ENCODE data around the gene FRMD4B.

Gene FRMD4B

DNA sequence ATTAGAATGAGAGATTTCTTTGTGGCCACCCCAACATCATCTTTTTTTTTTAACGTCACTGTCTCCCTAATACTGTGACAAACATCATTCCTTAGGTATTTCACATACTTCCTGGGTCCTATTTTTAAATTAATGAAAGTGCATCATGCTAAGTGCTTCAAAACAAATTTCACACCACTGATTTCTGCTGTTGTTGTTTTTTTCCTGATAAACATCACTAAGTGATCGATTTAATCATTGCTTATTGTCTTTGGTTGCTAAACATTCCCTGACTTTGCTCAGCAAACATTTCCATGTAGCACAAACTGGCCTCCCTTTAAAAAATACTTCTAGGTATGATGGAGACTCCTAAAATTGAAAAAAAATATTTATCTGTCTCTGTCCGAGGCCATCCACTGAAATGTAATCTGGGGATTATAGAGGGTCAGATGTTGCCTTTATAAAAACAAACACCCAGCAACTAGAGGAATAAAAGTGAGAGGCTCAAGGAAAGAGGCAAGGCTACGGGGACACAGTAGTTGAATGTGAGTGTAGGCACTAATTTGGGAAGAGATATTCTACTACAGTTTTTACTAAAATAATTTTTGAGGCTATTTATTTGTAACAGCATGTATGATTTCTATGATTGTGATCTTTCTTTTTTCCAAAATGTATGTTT lies 243.0 kb downstream of the FRMD4B start:
- FAIRE-seq (no peak), DNase-seq (ENCODE audit: insufficient read length, low spot score) (no peak)

DNA sequence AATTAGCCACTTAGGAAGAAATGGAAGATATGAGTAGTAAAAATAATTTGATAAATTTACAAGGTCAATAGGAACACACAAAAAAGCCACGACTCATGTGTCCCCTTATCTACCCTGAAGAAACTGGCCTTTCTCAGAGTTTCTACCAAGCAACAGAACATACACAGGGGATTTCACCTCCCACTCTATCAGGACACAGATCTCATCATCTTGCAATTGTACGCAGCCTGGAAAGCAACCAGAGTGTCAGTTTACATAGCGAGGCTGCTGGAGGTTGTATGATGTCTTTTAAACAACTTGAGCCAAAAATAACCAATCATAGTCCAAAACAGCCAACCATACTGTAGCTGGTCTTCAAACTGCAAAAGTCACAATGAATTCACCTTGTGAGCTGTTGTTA lies 243.8 kb downstream of the FRMD4B start:
- FAIRE-seq (no peak), DNase-seq (ENCODE audit: insufficient read length, low spot score) (no peak)

DNA sequence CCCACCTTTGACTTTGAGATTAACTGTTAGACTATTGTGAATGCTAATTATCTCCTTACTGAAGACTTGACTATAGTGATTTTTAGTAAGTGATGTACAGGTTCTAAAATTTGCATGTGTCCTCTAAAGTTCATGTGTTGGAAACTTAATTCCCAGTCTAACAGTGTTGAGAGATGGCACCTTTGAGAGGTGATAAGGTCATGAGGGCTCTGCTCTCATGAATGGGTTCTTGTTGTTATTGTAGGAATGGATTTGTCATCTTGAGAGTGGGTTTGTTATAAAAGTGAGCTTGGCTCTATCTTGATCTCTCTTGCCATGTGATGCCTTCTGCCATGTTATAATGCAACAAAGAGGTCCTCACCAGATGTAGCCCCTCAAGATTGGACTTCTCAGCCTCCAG lies 244.6 kb downstream of the FRMD4B start:
- FAIRE-seq (no peak), DNase-seq (ENCODE audit: insufficient read length, low spot score) (no peak)

GRCh38 chr3:69137412-69137811 lies 248.5 kb downstream of the FRMD4B start:
- FAIRE-seq (no peak), DNase-seq (ENCODE audit: insufficient read length, low spot score) (no peak)

- DNase-seq (ENCODE audit: insufficient read length, low spot score) (no peak), FAIRE-seq (no peak)
Observed at GRCh38 chr3:69137005-69137404, 248.9 kb downstream of the FRMD4B start.

- FAIRE-seq = no peak
- no peak for DNase-seq (ENCODE audit: insufficient read length, low spot score)
Observed at GRCh38 chr3:69130689-69131088, 255.2 kb downstream of the FRMD4B start.

DNA sequence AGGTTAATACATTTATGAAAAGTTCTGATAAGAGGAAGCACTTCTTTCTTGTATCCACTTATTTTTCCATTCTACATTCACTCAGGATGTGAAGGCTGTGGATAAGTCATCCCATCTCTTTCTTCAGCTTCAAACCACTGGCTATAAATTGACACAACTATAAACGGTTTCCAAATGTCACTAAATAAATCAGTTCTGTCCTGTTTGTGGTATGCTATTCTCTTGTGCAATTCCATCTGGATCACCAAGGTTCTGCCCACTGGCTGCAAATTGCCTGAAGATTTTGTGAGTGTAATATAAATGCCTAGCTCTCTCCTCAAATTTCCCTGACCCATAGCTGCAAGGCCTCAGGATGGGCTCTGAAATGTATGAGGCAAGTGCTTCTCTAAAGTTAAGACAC lies 256.4 kb downstream of the FRMD4B start:
- DNase-seq (ENCODE audit: insufficient read length, low spot score) (no peak), FAIRE-seq (no peak)

- FAIRE-seq = no peak
- DNase-seq (ENCODE audit: insufficient read length, low spot score) = no peak
Observed at GRCh38 chr3:69128509-69128908, 257.4 kb downstream of the FRMD4B start.

- FAIRE-seq (no peak), DNase-seq (ENCODE audit: insufficient read length, low spot score) (no peak)
Observed at GRCh38 chr3:69126999-69127398, 258.9 kb downstream of the FRMD4B start.

GRCh38 chr3:69126216-69126615 lies 259.7 kb downstream of the FRMD4B start:
- FAIRE-seq (no peak), DNase-seq (ENCODE audit: insufficient read length, low spot score) (no peak)

GRCh38 chr3:69122403-69122802 lies 263.5 kb downstream of the FRMD4B start, which contains the start of gene LMOD3:
LMOD3 (minus strand) TSS chr3:69122595; CDS start chr3:69122386, 209 bp downstream.
- DNase-seq (ENCODE audit: insufficient read length, low spot score) = no peak
- FAIRE-seq = no peak

DNA sequence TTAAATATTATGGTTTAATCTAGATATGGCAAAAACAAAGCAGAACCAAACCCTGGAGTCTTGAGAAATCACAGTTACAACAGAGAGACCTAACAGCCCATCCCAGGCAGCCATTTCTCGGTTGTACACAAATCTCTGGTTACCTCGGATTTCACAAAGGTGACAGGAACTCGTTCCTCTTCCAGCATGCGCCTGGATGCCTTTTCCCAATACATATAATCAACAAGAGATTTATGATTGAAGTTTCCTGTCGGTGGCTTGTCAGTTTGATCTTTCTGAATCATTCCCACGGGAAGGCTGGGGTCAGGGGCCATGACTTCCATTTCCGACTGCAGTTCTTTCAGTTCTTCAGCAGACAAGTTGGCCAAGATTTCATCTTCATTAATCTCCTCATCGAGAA lies 263.9 kb downstream of the FRMD4B start:
- DNase-seq (ENCODE audit: insufficient read length, low spot score) (no peak), FAIRE-seq (no peak)

GRCh38 chr3:69121513-69121912 lies 264.4 kb downstream of the FRMD4B start:
- DNase-seq (ENCODE audit: insufficient read length, low spot score) = no peak
- no peak for FAIRE-seq

GRCh38 chr3:69120879-69121464 lies 264.9 kb downstream of the FRMD4B start:
- peak; percentile 95 for FAIRE-seq

More at GRCh38 chr3:69120879-69121464, 264.9 kb downstream of the FRMD4B start:
- DNase-seq (ENCODE audit: insufficient read length, low spot score) = peak; percentile 32

Data from GM19239 (cell line).